SJCRH30 (cell line): ENCODE measurements around the gene AK6. TPM values are rescaled to one million over a fixed set of nuclear protein-coding genes. Genes with fewer than 3 reads are reported as not detected.
A peak's percentile ranks its signal among the peaks of the same experiment; 100 is the strongest.
"Not testable (repeated sequence)": the region's sequence is repeated elsewhere in the genome, so short reads cannot be mapped to it uniquely, and the experiment has no call there.

Experiments used
- DNase-seq, 2 experiments: peaks; one replicate each; pipeline ENCODE4 v3.0.0-alpha.2; 2015 to 2020
- H3K27ac ChIP-seq: fragments of 250-450 bp; sonication (Bioruptor Pico); 2 replicates; pipeline ENCODE4 v1.5.1; 2020; ENCODE audit warnings: mild to moderate bottlenecking, moderate library complexity
- H3K27me3 ChIP-seq: fragments of 250-450 bp; sonication (Bioruptor Pico); 2 replicates; pipeline ENCODE4 v1.5.1; 2020; ENCODE audit warnings: mild to moderate bottlenecking, moderate library complexity
- H3K36me3 ChIP-seq: fragments of 250-450 bp; sonication (Bioruptor Pico); 2 replicates; pipeline ENCODE4 v1.5.1; 2020; ENCODE audit warnings: mild to moderate bottlenecking, moderate library complexity
- H3K4me1 ChIP-seq: fragments of 250-450 bp; sonication (Bioruptor Pico); 2 replicates; pipeline ENCODE4 v1.5.1; 2020; ENCODE audit warnings: mild to moderate bottlenecking, moderate library complexity
- H3K4me3 ChIP-seq: fragments of 250-450 bp; sonication (Bioruptor Pico); 2 replicates; pipeline ENCODE4 v1.5.1; 2020; ENCODE audit warnings: mild to moderate bottlenecking, moderate library complexity
- H3K9me3 ChIP-seq: fragments of 250-450 bp; sonication (Bioruptor Pico); replicated peaks from 2 replicates; pipeline ENCODE4 v1.5.1; 2020; ENCODE audit warnings: mild to moderate bottlenecking, moderate library complexity
- total RNA-seq: library from RNA; depleted of rRNA; stranded (reverse); fragments of >200 nt; shearing (Covaris generic); gene quantifications from 2 replicates; pipeline ENCODE4 v1.2.3, GENCODE V29; 2014; rRNA removed

The AK6 gene
- 57.5 and 64.0 TPM in 2 replicates for total RNA-seq

GRCh38 chr5:69369340-69370121 lies at the start of gene AK6, which contains the start of the genes RAD17 and TAF9:
AK6 (minus strand) TSS chr5:69369520; CDS start chr5:69369490, 30 bp downstream.
RAD17 (plus strand) TSS chr5:69369818; CDS start chr5:69372209, 2,391 bp downstream.
TAF9 (minus strand) TSS chr5:69369520; CDS start chr5:69365737, 3,783 bp downstream.
- peaks cover 29% of the 10 kb centered on the region for H3K36me3 ChIP-seq

DNA sequence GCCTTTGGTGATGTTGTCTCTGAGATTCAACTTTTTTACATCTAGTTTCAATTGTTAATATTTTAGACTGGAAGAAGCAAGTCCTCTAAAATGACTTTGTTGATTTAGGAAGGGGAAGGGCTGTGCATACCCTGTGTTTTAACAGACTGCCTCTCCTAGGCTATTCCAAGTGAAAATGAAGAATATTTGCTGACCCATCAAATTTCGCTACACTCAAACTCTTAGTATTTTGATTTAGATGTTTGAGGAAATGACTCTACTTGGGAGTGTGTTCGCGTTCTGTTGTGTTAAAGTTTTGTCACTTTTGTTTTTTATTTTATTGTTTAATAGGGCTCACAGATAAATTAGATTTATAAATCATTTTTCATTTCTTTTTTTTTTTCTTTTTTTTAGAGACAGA lies 49.2 kb upstream of the AK6 start:
- no peak overlapping the region for H3K4me3 ChIP-seq
- no peak for DNase-seq
- no peaks in the 10 kb centered on the region for H3K4me1 ChIP-seq
- H3K27me3 ChIP-seq: no peaks in the 10 kb centered on the region
- peaks cover 13% of the 10 kb centered on the region for H3K36me3 ChIP-seq
- no peak overlapping the region for H3K27ac ChIP-seq
- H3K9me3 ChIP-seq: no peaks in the 10 kb centered on the region

More at GRCh38 chr5:69369340-69370121, at the start of gene AK6, which contains the start of the genes RAD17 and TAF9:
- DNase-seq: peak; percentile 94
- Histone ChIP-seq H3K4me1 (peaks cover 3% of the 10 kb centered on the region; the same call in 1 of the 2 replicates), H3K27me3 (no peaks in the 10 kb centered on the region), H3K4me3 (peak within 1 kb of the TSS; percentile 93), H3K27ac (peak within 1 kb of the TSS; percentile 100), H3K9me3 (no peaks in the 10 kb centered on the region)

DNA sequence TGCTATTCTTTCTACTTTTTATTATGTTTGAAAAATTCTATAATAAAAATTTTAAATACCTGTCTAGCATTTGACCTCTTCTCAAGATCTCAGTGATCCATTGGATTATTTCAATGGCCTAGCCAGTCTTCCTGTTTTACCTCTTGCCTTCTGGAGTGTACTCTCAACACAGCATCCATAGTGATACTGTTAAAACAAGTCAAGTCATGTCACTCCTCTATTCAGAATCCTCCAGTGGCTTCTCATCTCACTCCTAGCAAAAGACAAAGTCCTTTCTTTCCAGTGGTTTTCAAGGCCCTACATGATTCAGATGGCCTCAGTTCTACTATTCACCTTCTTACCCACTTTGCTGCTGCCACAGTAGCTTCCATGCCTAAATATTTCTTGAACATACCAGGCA lies 47.4 kb upstream of the AK6 start:
- Histone ChIP-seq H3K27me3 (no peaks in the 10 kb centered on the region), H3K4me3 (no peak overlapping the region), H3K9me3 (no peaks in the 10 kb centered on the region), H3K4me1 (no peaks in the 10 kb centered on the region), H3K36me3 (peaks cover 21% of the 10 kb centered on the region), H3K27ac (no peak overlapping the region)
- no peak for DNase-seq

DNA sequence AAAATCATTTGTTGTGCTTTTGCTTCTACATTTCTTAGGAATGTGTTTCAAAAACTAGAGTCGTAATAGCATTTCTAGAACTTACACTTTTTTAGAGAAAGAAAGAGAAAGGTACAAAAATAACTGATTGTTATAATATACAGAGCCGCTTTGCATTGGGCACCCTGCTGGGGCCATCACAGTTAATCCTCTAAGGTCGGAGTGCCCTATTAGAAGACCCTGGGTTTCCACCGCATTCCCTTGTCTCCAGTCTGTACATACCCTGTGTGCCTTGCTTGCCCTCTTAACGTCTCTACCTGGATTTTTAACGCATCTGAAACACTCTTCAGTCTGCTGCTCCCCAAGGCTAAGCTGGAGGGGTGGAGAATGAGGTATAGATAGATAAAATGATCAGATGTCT lies 46.9 kb upstream of the AK6 start:
- H3K36me3 ChIP-seq: peaks cover 24% of the 10 kb centered on the region
- DNase-seq: no peak
- no peaks in the 10 kb centered on the region for H3K9me3 ChIP-seq
- no peak overlapping the region for H3K27ac ChIP-seq
- no peaks in the 10 kb centered on the region for H3K27me3 ChIP-seq
- no peak overlapping the region for H3K4me3 ChIP-seq
- H3K4me1 ChIP-seq: no peaks in the 10 kb centered on the region

GRCh38 chr5:69415584-69415958 lies 46.3 kb upstream of the AK6 start:
- H3K27me3 ChIP-seq: no peaks in the 10 kb centered on the region
- H3K4me3 ChIP-seq: no peak overlapping the region
- peaks cover 25% of the 10 kb centered on the region for H3K36me3 ChIP-seq
- H3K27ac ChIP-seq: no peak overlapping the region
- DNase-seq: no peak
- H3K9me3 ChIP-seq: no peaks in the 10 kb centered on the region
- no peaks in the 10 kb centered on the region for H3K4me1 ChIP-seq

DNA sequence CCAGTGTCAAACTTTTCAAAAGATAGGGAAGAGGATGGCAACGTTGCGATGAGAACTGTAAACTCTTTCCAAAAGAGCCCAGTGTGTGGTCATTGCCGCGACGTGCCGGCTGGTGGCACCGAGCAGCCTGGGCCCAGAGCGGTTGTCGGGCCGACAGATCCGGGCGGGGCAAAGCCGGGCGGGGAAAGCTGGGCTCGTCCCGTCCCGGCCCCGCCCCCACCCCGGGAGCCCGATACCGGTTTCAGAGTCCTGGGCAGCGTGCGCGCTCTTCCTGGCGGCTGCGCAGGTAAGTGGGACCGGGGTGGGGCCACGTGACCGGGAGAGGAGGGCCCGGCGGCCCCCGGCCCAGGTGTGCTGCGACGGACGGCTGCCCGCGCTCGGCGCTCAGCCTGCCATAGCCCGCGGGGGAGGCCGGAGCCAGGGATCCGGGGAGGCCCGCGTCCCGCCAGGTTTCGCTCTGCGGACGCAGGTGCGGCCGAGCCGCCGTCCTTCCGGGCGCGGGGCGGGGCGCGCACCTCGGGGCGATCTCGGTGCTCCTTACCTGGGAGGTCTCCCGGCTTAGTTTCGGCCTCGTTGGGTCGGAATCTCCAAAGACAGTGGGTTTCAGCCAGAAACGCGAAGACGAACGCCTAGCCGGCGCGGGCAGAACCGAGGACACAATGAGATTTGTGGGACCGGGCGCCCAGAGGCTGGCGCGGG lies 45.7 kb upstream of the AK6 start, which contains the start of gene MARVELD2:
TSS of gene MARVELD2 (plus strand) at position 232 of the 699 bp plus-strand sequence. CDS start 4,270 bp downstream, outside the sequence.
- Histone ChIP-seq H3K9me3 (no peaks in the 10 kb centered on the region), H3K27me3 (no peaks in the 10 kb centered on the region), H3K4me1 (no peaks in the 10 kb centered on the region), H3K4me3 (no peak within 1 kb of the TSS), H3K27ac (no peak within 1 kb of the TSS), H3K36me3 (peaks cover 30% of the 10 kb centered on the region)
- no peak for DNase-seq

DNA sequence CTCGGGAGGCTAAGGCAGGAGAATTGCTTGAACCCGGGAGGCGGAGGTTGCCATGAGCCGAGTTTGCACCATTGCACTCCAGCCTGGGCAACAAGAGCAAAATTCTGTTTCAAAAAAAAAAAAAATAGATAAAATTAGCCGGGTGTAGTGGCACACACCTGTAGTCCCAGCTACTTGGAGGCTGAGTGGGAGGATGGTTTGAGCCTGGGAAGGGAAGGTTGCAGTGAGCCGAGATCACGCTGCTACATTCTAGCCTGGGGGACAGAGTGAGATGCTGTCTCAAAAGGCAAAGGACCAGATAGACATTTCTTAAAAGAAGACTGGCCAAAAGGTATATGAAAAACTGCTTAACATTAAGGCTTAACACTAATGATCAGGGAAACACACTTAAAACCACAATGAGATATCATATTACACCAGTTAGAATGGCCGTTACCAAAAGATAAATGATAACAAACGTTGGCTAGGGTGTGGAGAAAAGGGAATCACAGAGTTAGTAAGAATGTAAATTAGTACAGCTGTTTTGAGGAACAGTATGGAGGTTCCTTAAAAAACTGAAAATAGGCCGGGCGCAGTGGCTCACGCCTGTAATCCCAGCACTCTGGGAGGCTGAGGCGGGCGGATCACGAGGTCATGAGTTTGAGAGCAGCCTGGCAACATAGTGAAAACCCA lies 35.5 kb upstream of the AK6 start:
- no peak overlapping the region for H3K27ac ChIP-seq

GRCh38 chr5:69378376-69378775 lies 9.1 kb upstream of the AK6 start:
- Histone ChIP-seq H3K27me3 (no peaks in the 10 kb centered on the region), H3K36me3 (peaks cover 59% of the 10 kb centered on the region), H3K4me1 (no peaks in the 10 kb centered on the region), H3K4me3 (no peak overlapping the region), H3K27ac (no peak overlapping the region), H3K9me3 (no peaks in the 10 kb centered on the region)
- DNase-seq: no peak

More for the DNA sequence above, 35.5 kb upstream of the AK6 start:
- H3K36me3 ChIP-seq: peaks cover 43% of the 10 kb centered on the region
- peak in 1 of 2 experiments; percentile 6 for DNase-seq
- H3K27me3 ChIP-seq: no peaks in the 10 kb centered on the region
- no peaks in the 10 kb centered on the region for H3K4me1 ChIP-seq
- H3K9me3 ChIP-seq: no peaks in the 10 kb centered on the region
- no peak overlapping the region for H3K4me3 ChIP-seq

DNA sequence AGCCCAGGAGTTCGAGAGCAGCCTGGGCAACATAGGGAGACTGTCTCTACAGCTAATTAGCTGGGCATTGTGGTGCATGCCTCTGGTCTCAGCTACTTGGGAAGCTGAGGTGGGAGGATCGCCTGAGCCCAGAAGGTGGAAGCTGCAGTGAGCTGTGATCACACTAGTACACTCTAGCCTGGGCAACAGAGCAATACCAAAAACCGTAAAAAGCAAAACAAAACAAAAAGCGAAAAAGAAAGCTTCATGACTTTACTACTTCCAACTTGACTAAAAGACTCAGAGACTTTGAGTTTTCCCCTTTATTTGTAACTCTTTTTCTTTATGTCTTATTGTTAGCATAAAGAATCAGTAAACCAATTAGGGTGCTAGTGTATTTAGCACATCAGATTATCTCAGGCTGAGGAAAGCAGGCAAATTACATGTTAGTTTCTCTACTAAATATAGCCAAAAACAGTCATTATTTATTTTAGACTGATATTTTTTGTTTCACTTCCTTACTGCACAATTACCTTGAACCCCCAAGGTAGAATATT lies 5.7 kb upstream of the AK6 start:
- no peaks in the 10 kb centered on the region for H3K9me3 ChIP-seq
- H3K4me3 ChIP-seq: no peak overlapping the region
- no peak for DNase-seq
- no peaks in the 10 kb centered on the region for H3K27me3 ChIP-seq
- H3K36me3 ChIP-seq: peaks cover 34% of the 10 kb centered on the region
- peaks cover 3% of the 10 kb centered on the region; the same call in 1 of the 2 replicates for H3K4me1 ChIP-seq
- no peak overlapping the region for H3K27ac ChIP-seq

DNA sequence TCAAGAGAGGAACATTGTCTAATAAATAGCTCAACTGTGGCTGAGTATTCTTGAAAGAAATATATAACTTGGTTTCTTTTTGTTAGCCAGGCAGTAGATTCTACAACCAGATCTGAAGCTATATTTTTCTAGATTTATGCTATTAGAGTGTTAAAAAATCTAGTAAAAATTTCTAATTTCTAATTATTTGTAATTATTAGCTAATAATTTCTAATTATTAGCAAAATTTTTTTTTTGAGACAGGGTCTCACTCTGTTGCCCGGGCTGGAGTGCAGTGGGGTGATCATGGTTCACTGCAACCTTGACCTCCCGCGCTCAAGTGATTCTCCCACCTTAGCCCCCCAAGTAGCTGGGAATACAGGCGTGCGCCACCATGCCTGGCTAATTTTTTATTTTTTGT lies 3.1 kb upstream of the AK6 start:
- Histone ChIP-seq H3K27me3 (no peaks in the 10 kb centered on the region), H3K9me3 (no peaks in the 10 kb centered on the region), H3K4me3 (no peak overlapping the region), H3K4me1 (peaks cover 3% of the 10 kb centered on the region; the same call in 1 of the 2 replicates), H3K27ac (no peak overlapping the region), H3K36me3 (peaks cover 28% of the 10 kb centered on the region)
- no peak for DNase-seq

DNA sequence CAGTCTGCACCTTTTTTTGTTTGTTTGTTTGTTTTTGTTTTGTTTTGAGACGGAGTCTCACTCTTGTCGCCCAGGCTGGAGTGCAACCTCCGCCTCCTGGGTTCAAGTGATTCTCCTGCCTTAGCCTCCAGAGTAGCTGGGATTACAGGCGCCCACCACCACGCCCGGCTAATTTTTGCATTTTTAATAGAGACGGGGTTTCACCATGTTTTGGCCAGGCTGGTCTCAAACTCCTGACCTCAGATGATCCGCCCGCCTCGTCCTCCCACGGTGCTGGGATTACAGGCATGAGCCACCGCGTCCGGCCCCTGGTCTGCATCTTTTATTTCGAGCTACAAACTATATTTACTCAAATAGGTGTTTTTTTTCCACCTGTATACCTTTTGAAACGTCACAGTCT lies 1.0 kb upstream of the AK6 start:
- DNase-seq: peak; percentile 9 to 11
- H3K27me3 ChIP-seq, H3K9me3 ChIP-seq, H3K4me1 ChIP-seq: not testable (repeated sequence)
- Histone ChIP-seq H3K4me3 (peak overlapping the region; percentile 93), H3K36me3 (peaks cover 30% of the 10 kb centered on the region), H3K27ac (peak overlapping the region; percentile 100)

DNA sequence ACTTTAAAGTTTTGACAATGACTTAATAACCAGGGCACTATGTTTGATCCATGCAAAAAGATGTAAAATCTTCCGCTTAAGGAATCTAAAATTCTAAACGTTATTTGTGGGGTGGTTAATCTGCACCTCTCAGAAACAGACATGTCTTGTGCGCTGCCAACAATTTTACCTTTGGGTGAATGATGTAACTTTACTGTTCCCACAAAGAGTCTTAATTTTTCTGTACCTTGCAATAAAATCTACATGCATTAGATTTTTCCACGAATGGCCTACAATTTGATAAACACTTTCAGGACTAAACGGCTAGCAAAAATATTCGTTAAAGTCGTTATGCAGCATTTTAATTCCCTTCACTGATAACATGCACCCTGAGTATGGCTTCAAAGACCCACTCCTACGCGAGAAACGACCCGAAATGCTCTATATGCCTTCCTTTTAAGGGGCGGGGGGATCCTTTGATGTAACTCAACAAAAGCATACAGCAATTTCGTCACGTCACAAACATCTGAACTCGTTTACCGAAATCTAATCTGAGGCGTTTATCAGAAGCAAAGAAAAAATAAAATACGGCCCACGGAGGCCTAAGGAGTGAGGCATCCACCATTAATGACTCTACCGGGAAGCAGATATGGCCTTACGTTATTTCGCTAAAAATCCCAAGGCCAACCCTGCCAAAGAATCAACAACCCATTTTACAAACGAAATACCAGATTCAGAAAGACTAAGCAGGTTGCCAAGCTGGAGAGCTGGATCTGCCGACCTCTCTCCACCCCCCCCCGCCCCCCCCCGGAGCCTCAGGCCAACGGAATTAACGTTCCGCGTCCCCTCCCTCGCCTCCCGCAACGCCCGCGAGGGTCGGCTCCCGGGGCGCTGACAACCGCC lies 621 bp downstream of the AK6 start:
- Histone ChIP-seq H3K36me3 (peaks cover 25% of the 10 kb centered on the region), H3K9me3 (no peaks in the 10 kb centered on the region), H3K27me3 (no peaks in the 10 kb centered on the region), H3K27ac (peak overlapping the region; percentile 100), H3K4me3 (peak overlapping the region; percentile 93), H3K4me1 (peaks cover 3% of the 10 kb centered on the region; the same call in 1 of the 2 replicates)
- peak in 1 of 2 experiments; percentile 10 for DNase-seq

DNA sequence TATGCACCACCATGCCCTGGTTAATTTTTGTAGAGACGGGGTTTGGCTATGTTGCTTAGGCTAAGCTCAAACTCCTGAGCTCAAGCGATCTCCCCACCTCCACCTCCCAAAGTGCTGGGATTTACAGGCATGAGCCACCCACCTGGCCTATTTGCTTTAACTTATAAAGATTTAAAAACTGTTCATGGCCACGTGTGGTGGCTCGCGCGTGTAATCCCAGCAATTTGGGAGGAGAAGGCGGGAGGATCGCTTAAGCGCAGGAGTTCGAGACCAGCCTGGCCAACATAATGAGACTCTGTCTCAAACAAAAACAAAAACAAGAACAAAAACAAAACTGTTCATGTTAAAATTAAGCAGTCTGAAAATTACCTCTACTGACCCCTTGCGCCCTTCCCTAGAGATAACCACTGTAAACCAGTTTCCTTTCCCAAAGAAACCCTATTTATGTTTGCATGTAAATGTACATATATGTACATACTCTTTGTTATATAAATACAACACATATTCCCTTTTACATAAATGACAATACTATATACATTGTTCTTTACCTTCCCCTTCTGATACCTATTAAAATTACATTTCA lies 1.5 kb downstream of the AK6 start:
- Histone ChIP-seq H3K36me3 (peaks cover 29% of the 10 kb centered on the region), H3K9me3 (no peaks in the 10 kb centered on the region), H3K27me3 (no peaks in the 10 kb centered on the region), H3K4me3 (peak overlapping the region; percentile 93), H3K4me1 (peaks cover 3% of the 10 kb centered on the region; the same call in 1 of the 2 replicates), H3K27ac (no peak overlapping the region)
- DNase-seq: no peak
